DOHH2 (cell line): ENCODE results near the gene SGCD.

Experiments used
- CTCF ChIP-seq: fragments of 200-600 bp; sonication (generic); IDR thresholded peaks from one replicate; pipeline ENCODE4 v1.5.1; 2014; ENCODE audit warnings: antibody characterized with exemption, mild to moderate bottlenecking, low read depth, low read length; ENCODE audit not compliant: poor library complexity, severe bottlenecking
- EZH2phosphoT487 ChIP-seq: fragments of 200-600 bp; sonication (generic); IDR thresholded peaks from 2 replicates; pipeline ENCODE4 v1.6.1; 2017; ENCODE audit warnings: borderline replicate concordance, mild to moderate bottlenecking, antibody characterized with exemption, low read length, moderate library complexity, mixed read lengths

GRCh38 chr5:156798201-156798600, 471.2 kb downstream of the SGCD start:
- no peak for TF ChIP-seq CTCF
- TF ChIP-seq EZH2phosphoT487: no peak
